Esophagus muscularis mucosa (tissue), 4 donors: Measurements from ENCODE around the gene IQCH.

Experiments
- EP300 ChIP-seq: sonication (generic); formaldehyde crosslinking; IDR thresholded peaks from one replicate; pipeline ENCODE4 v1.6.1; 2017; ENCODE audit warnings: antibody characterized with exemption
- POLR2A ChIP-seq: fragments of 450-650 bp; IDR thresholded peaks from one replicate; pipeline ENCODE4 v1.6.1; 2017; ENCODE audit warnings: antibody characterized with exemption, moderate library complexity, mild to moderate bottlenecking, low read depth
- POLR2AphosphoS5 ChIP-seq, 2 donors: sonication (generic); formaldehyde crosslinking; IDR thresholded peaks; one replicate each; pipeline ENCODE4 v1.6.1; 2017; ENCODE audit warnings: antibody characterized with exemption in 2 of 2
- TF ChIP-seq, protein P1 (sequence below), 3 experiments: fragments of 200-600 bp in 2 of 3; fragments of 450-650 bp in 1 of 3; sonication (generic) in 2 of 3; IDR thresholded peaks; one replicate each; pipeline ENCODE4 v1.5.1; 2017 to 2019; ENCODE audit warnings: antibody characterized with exemption in 3 of 3, mild to moderate bottlenecking in 2 of 3, moderate library complexity in 1 of 3

DNA sequence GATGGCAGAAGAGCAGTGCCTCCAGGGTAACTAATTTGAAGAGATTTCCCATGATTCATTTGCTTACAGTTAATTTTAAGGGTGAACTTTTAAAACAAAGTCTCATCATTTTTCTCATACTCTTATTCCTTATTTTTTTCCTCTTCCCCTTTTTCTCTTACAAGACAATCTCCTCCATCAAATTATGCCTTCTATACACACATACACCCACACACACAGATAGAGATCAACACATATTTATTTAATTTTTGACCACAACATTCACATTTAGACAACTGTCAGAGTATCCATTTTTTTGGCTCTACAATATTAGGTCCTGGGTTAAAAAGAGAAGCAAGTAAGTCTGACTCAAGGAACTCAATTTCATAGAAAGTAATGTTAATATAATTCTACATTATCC is 37.7 kb upstream of the IQCH start:
- TF ChIP-seq, protein P1, sequence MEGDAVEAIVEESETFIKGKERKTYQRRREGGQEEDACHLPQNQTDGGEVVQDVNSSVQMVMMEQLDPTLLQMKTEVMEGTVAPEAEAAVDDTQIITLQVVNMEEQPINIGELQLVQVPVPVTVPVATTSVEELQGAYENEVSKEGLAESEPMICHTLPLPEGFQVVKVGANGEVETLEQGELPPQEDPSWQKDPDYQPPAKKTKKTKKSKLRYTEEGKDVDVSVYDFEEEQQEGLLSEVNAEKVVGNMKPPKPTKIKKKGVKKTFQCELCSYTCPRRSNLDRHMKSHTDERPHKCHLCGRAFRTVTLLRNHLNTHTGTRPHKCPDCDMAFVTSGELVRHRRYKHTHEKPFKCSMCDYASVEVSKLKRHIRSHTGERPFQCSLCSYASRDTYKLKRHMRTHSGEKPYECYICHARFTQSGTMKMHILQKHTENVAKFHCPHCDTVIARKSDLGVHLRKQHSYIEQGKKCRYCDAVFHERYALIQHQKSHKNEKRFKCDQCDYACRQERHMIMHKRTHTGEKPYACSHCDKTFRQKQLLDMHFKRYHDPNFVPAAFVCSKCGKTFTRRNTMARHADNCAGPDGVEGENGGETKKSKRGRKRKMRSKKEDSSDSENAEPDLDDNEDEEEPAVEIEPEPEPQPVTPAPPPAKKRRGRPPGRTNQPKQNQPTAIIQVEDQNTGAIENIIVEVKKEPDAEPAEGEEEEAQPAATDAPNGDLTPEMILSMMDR (IDR thresholded peaks at IDR 0.05) = no peak
- TF ChIP-seq EP300 (no peak), POLR2AphosphoS5 (IDR thresholded peaks at IDR 0.05) (no peak), POLR2A (no peak)
